ENCODE measurements around the gene RPL22L1. TPM values are rescaled to one million over a fixed set of nuclear protein-coding genes. Genes with fewer than 3 reads are reported as not detected.

Gene RPL22L1
- polyA plus RNA-seq, 1 donor (not counting 4 experiments of a cell fraction or from before 2014, with no cell fraction given) = 277 TPM

DNA sequence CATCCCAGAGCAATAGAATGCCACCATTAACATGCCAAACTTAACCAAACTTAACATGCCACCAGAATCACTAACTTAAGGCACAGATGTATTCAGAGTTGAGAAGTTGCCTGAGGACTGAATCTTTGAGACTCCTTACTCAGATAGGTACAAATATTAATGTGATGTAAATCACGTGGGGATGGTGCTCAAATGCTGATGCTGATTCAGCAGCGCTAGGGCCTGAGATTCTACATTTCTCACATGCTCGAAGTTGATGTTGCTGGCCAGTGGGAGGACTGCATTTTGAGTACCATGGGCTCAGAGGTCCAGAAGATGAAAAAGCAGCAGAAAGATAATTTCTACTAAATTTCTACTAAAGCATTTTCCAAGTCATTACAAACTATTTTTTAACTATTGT is 54.1 kb downstream of the RPL22L1 start:
- no peaks in the 10 kb centered on the region for H4K20me1 ChIP-seq (ENCODE audit: control insufficient read depth, extremely low read depth, insufficient read depth, low read length)
- no peak overlapping the region for H3K4me3 ChIP-seq (ENCODE audit: control insufficient read depth in 2 of 3, extremely low read depth in 1 of 3, insufficient read depth in 2 of 3, low read depth in 1 of 3, low read length in 3 of 3)
- no peak overlapping the region for H2AFZ ChIP-seq (ENCODE audit: control insufficient read depth, low read length)
- H3K9me3 ChIP-seq (ENCODE audit: control insufficient read depth, low read depth, low read length) = no peaks in the 10 kb centered on the region
- FAIRE-seq = no peak
- H3K4me1 ChIP-seq (ENCODE audit: control insufficient read depth, extremely low read depth, insufficient read depth, low read length) = peaks cover 17% of the 10 kb centered on the region
- no peaks in the 10 kb centered on the region for H3K79me2 ChIP-seq (ENCODE audit: control insufficient read depth, insufficient read depth, low read length)
- dilution Hi-C loops (cut with MboI; ENCODE audit: extremely low pct_ligation_motif_present, low sequenced_read_pairs) = no loop called here
- no peak overlapping the region for H3K4me2 ChIP-seq (ENCODE audit: control insufficient read depth, extremely low read depth, insufficient read depth, low read depth, low read length)
- no peaks in the 10 kb centered on the region for H3K9me1 ChIP-seq (ENCODE audit: control insufficient read depth, extremely low read depth, insufficient read depth, low read length)
- no peaks in the 10 kb centered on the region for H3K36me3 ChIP-seq (ENCODE audit: control insufficient read depth in 2 of 2, extremely low read depth in 1 of 2, insufficient read depth in 2 of 2, low read length in 2 of 2)
- no peaks in the 10 kb centered on the region for H3K27me3 ChIP-seq (ENCODE audit: control insufficient read depth, extremely low read depth, insufficient read depth, low read length)
- no peak overlapping the region for H3K9ac ChIP-seq (ENCODE audit: control insufficient read depth, extremely low read depth, insufficient read depth, low read length)
- TF ChIP-seq, protein P1, sequence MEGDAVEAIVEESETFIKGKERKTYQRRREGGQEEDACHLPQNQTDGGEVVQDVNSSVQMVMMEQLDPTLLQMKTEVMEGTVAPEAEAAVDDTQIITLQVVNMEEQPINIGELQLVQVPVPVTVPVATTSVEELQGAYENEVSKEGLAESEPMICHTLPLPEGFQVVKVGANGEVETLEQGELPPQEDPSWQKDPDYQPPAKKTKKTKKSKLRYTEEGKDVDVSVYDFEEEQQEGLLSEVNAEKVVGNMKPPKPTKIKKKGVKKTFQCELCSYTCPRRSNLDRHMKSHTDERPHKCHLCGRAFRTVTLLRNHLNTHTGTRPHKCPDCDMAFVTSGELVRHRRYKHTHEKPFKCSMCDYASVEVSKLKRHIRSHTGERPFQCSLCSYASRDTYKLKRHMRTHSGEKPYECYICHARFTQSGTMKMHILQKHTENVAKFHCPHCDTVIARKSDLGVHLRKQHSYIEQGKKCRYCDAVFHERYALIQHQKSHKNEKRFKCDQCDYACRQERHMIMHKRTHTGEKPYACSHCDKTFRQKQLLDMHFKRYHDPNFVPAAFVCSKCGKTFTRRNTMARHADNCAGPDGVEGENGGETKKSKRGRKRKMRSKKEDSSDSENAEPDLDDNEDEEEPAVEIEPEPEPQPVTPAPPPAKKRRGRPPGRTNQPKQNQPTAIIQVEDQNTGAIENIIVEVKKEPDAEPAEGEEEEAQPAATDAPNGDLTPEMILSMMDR (optimal IDR thresholded peaks at IDR 0.05 in 1 of 3, IDR thresholded peaks at IDR 0.05 in 1 of 3, conservative IDR thresholded peaks at IDR 0.05 in 1 of 3; ENCODE audit: extremely low read depth in 1 of 3, insufficient read depth in 2 of 3, low read length in 3 of 3) = no peak
- TF ChIP-seq EZH2 (IDR thresholded peaks at IDR 0.05; ENCODE audit: low read length) = no peak
- DNase-seq (ENCODE audit: low read depth, low spot score) = no peak
- H3K27ac ChIP-seq (ENCODE audit: control insufficient read depth, insufficient read depth, low read length) = no peak overlapping the region

DNA sequence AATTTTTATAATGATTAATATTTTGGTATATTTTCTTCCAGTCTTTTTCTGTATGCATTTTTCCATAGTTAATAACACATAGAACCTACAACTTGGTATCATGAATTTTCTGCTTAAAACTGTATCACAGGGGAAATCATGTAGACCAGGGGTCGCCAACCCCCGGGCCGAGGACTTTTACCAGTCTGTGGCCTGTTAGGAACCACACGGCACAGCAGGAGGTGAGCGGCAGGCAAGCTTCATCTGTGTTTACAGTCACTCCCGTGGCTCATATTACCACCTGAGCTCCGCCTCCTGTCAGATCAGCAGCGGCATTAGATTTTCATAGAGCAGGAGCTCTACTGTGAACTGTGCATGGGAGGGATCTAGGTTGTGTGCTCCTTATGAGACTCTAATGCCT is 54.7 kb downstream of the RPL22L1 start:
- FAIRE-seq (no peak), DNase-seq (ENCODE audit: low read depth, low spot score) (no peak)
- Histone ChIP-seq H2AFZ (ENCODE audit: control insufficient read depth, low read length) (peak overlapping the region; percentile 39), H3K79me2 (ENCODE audit: control insufficient read depth, insufficient read depth, low read length) (no peaks in the 10 kb centered on the region), H3K36me3 (ENCODE audit: control insufficient read depth in 2 of 2, extremely low read depth in 1 of 2, insufficient read depth in 2 of 2, low read length in 2 of 2) (no peaks in the 10 kb centered on the region), H3K4me3 (ENCODE audit: control insufficient read depth in 2 of 3, extremely low read depth in 1 of 3, insufficient read depth in 2 of 3, low read depth in 1 of 3, low read length in 3 of 3) (no peak overlapping the region), H3K4me2 (ENCODE audit: control insufficient read depth, extremely low read depth, insufficient read depth, low read depth, low read length) (peak overlapping the region; percentile 19), H3K9ac (ENCODE audit: control insufficient read depth, extremely low read depth, insufficient read depth, low read length) (no peak overlapping the region), H3K27me3 (ENCODE audit: control insufficient read depth, extremely low read depth, insufficient read depth, low read length) (no peaks in the 10 kb centered on the region), H3K9me3 (ENCODE audit: control insufficient read depth, low read depth, low read length) (no peaks in the 10 kb centered on the region), H4K20me1 (ENCODE audit: control insufficient read depth, extremely low read depth, insufficient read depth, low read length) (no peaks in the 10 kb centered on the region), H3K4me1 (ENCODE audit: control insufficient read depth, extremely low read depth, insufficient read depth, low read length) (peaks cover 23% of the 10 kb centered on the region), H3K27ac (ENCODE audit: control insufficient read depth, insufficient read depth, low read length) (no peak overlapping the region), H3K9me1 (ENCODE audit: control insufficient read depth, extremely low read depth, insufficient read depth, low read length) (no peaks in the 10 kb centered on the region)
- no peak for TF ChIP-seq EZH2 (IDR thresholded peaks at IDR 0.05; ENCODE audit: low read length)
- TF ChIP-seq, protein P1 (optimal IDR thresholded peaks at IDR 0.05 in 1 of 3, IDR thresholded peaks at IDR 0.05 in 1 of 3, conservative IDR thresholded peaks at IDR 0.05 in 1 of 3; ENCODE audit: extremely low read depth in 1 of 3, insufficient read depth in 2 of 3, low read length in 3 of 3) = no peak
- dilution Hi-C loops (cut with MboI; ENCODE audit: extremely low pct_ligation_motif_present, low sequenced_read_pairs) = no loop called here

Other genes starting within 250 kb of the RPL22L1 start
- 5.6 to 19.2 TPM (median 14.1 TPM) in 3 replicates for gene EIF5A2, start 38.4 kb upstream of the RPL22L1 start, polyA plus RNA-seq
- not detected in 3 replicates for gene SLC2A2, start 156.5 kb upstream of the RPL22L1 start, polyA plus RNA-seq